Airway epithelial cell (primary cell): ENCODE measurements around the gene ABHD11. TPM values are rescaled to one million over a fixed set of nuclear protein-coding genes. Genes with fewer than 3 reads are reported as not detected.

ENCODE experiments used
- total RNA-seq: library from RNA; depleted of rRNA; stranded (reverse); fragments of >200 nt; gene quantifications from 2 replicates; pipeline ENCODE4 v1.2.3, GENCODE V29; 2015

ABHD11 gene
- 17.0 and 25.3 TPM in 2 replicates for total RNA-seq

GRCh38 chr7:73738612-73739386 is at the start of gene ABHD11:
Gene ABHD11 (minus strand): TSS chr7:73738802. CDS start chr7:73738770, 32 bp downstream.

GRCh38 chr7:73770002-73770859 is 31.6 kb upstream of the ABHD11 start, which contains the start of gene CLDN3:
Gene CLDN3 (minus strand): TSS chr7:73770270. CDS start chr7:73770049, 221 bp downstream.

GRCh38 chr7:73718905-73719805 is 19.4 kb downstream of the ABHD11 start, which contains the start of gene STX1A:
Gene STX1A (minus strand): TSS chr7:73719669. CDS start chr7:73719631, 38 bp downstream.

Other genes with a start within 250 kb of the ABHD11 start
- 32.7 and 34.7 TPM in 2 replicates for gene BAZ1B, start 216.5 kb downstream of the ABHD11 start, total RNA-seq
- gene BCL7B, start 181.1 kb downstream of the ABHD11 start, total RNA-seq = 38.9 and 43.7 TPM in 2 replicates
- gene TBL2, start 160.2 kb downstream of the ABHD11 start, total RNA-seq = 27.3 and 41.6 TPM in 2 replicates
- gene MLXIPL, start 114.3 kb downstream of the ABHD11 start, total RNA-seq = 0.07 and 0.09 TPM in 2 replicates
- gene VPS37D, start 71.0 kb downstream of the ABHD11 start, total RNA-seq = 2.1 and 2.3 TPM in 2 replicates
- gene DNAJC30, start 55.3 kb downstream of the ABHD11 start, total RNA-seq = 2.0 and 6.1 TPM in 2 replicates
- gene BUD23, start 55.2 kb downstream of the ABHD11 start, total RNA-seq = 64.0 and 88.8 TPM in 2 replicates
- 6.9 and 13.1 TPM in 2 replicates for gene STX1A, start 19.1 kb downstream of the ABHD11 start, total RNA-seq
- 0.28 TPM in 1 of 2 replicates, not detected in the other for gene CLDN3, start 31.5 kb upstream of the ABHD11 start, total RNA-seq
- gene CLDN4, start 92.2 kb upstream of the ABHD11 start, total RNA-seq = 126 and 137 TPM in 2 replicates
- 0.84 and 1.1 TPM in 2 replicates for gene METTL27, start 103.7 kb upstream of the ABHD11 start, total RNA-seq
- not detected in 2 replicates for gene TMEM270, start 122.4 kb upstream of the ABHD11 start, total RNA-seq